Fibroblast of skin of back (primary cell): ENCODE measurements around the gene RNU4-1.
"Not testable (repeated sequence)": the region's sequence is repeated elsewhere in the genome, so short reads cannot be mapped to it uniquely, and the experiment has no call there.

ENCODE experiments used
- DNase-seq: peaks from one replicate; pipeline ENCODE4 v3.0.0-alpha.2; 2013

RNU4-1 gene

GRCh38 chr12:120258323-120258896, 34.6 kb downstream of the RNU4-1 start:
- DNase-seq: no peak

GRCh38 chr12:120257041-120257821, 35.8 kb downstream of the RNU4-1 start:
- DNase-seq: peak; percentile 97

GRCh38 chr12:120254809-120255208, 38.2 kb downstream of the RNU4-1 start:
- no peak for DNase-seq

GRCh38 chr12:120253313-120253712, 39.7 kb downstream of the RNU4-1 start:
- not testable (repeated sequence) for DNase-seq

GRCh38 chr12:120252071-120252906, 40.7 kb downstream of the RNU4-1 start:
- DNase-seq: no peak

- not testable (repeated sequence) for DNase-seq
These were observed 41.5 kb downstream of the RNU4-1 start for GRCh38 chr12:120251364-120252070.

- DNase-seq: no peak
These were observed 42.9 kb downstream of the RNU4-1 start for GRCh38 chr12:120249875-120250795.

- no peak for DNase-seq
These were observed 43.7 kb downstream of the RNU4-1 start for GRCh38 chr12:120249266-120249874.

GRCh38 chr12:120247621-120248030, 45.4 kb downstream of the RNU4-1 start:
- peak; percentile 65 for DNase-seq

- DNase-seq: no peak
These were observed 45.9 kb downstream of the RNU4-1 start for GRCh38 chr12:120247183-120247582.

GRCh38 chr12:120246705-120247104, 46.3 kb downstream of the RNU4-1 start:
- DNase-seq: not testable (repeated sequence)
